Kidney epithelial cell (primary cell): ENCODE results near the gene TMIGD1. TPM values are rescaled to one million over a fixed set of nuclear protein-coding genes. Genes with fewer than 3 reads are reported as not detected.

Source experiments
- DNase-seq: peaks from one replicate; pipeline ENCODE4 v3.0.0-alpha.2; 2010; ENCODE audit warnings: low read depth
- H3K27me3 ChIP-seq: 2 replicates; pipeline ENCODE4 v1.6.0; 2011; ENCODE audit warnings: low read length; ENCODE audit not compliant: control insufficient read depth, insufficient read depth
- H3K36me3 ChIP-seq: 2 replicates; pipeline ENCODE4 v1.5.1; 2011; ENCODE audit warnings: low read length; ENCODE audit not compliant: control insufficient read depth, insufficient read depth
- H3K4me3 ChIP-seq: 2 replicates; pipeline ENCODE4 v1.5.1; 2011; ENCODE audit warnings: low read depth, mild to moderate bottlenecking, control low read depth, low read length
- total RNA-seq: library from RNA; depleted of rRNA; stranded (reverse); fragments of >200 nt; gene quantifications from 2 replicates; pipeline ENCODE4 v1.2.3, GENCODE V29; 2015
- TF ChIP-seq, protein P1 (sequence below): IDR thresholded peaks from 2 replicates; pipeline ENCODE4 v1.5.1; 2011; ENCODE audit warnings: mild to moderate bottlenecking, moderate library complexity, low read length, control low read depth, inconsistent platforms; ENCODE audit not compliant: insufficient read depth, poor library complexity, severe bottlenecking

The TMIGD1 gene
- total RNA-seq, 1 donor from 2014 or later = not detected

DNA sequence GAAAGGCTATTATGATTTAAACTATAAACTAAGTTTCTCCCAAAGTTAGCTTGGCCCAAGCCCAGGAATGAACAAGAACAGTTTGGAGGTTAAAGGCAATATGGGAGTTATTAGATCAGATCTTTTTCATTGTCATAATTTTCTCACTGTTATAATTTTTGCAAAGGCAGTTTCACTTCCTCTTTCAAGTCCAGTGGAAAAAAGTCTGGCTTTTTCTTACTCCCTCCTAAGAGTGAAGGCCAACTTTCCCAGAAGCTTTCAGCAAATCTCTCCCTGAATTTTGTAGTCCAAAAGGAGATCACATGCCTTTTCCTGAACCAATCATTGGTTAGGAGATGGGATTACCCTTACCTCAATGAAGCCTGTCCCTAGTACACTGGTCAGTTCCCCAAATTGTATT lies 33.0 kb downstream of the TMIGD1 start:
- Histone ChIP-seq H3K36me3 (no peaks in the 10 kb centered on the region), H3K4me3 (no peak overlapping the region), H3K27me3 (no peaks in the 10 kb centered on the region)
- TF ChIP-seq, protein P1, sequence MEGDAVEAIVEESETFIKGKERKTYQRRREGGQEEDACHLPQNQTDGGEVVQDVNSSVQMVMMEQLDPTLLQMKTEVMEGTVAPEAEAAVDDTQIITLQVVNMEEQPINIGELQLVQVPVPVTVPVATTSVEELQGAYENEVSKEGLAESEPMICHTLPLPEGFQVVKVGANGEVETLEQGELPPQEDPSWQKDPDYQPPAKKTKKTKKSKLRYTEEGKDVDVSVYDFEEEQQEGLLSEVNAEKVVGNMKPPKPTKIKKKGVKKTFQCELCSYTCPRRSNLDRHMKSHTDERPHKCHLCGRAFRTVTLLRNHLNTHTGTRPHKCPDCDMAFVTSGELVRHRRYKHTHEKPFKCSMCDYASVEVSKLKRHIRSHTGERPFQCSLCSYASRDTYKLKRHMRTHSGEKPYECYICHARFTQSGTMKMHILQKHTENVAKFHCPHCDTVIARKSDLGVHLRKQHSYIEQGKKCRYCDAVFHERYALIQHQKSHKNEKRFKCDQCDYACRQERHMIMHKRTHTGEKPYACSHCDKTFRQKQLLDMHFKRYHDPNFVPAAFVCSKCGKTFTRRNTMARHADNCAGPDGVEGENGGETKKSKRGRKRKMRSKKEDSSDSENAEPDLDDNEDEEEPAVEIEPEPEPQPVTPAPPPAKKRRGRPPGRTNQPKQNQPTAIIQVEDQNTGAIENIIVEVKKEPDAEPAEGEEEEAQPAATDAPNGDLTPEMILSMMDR = no peak
- no peak for DNase-seq

DNA sequence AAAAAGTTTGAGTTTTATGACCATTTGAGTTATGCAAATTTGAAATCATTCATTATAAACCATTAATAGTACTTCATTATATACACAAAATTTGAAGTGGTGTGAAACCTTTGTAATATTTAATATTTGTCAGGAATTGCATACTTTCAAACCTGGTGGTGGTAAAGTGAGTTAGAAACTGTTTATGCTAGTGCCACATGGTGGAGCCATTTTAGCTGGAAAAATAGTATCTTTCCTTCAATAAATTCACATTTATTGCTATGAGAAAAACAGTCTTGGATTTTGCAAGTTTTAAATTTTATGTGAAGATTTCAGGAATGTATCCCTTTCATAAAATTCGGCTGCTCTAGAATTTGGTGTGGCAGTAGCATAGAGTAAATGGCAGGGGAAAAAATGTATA lies 34.9 kb downstream of the TMIGD1 start:
- no peaks in the 10 kb centered on the region for H3K36me3 ChIP-seq
- TF ChIP-seq, protein P1 = no peak
- H3K27me3 ChIP-seq = no peaks in the 10 kb centered on the region
- H3K4me3 ChIP-seq = no peak overlapping the region
- no peak for DNase-seq

DNA sequence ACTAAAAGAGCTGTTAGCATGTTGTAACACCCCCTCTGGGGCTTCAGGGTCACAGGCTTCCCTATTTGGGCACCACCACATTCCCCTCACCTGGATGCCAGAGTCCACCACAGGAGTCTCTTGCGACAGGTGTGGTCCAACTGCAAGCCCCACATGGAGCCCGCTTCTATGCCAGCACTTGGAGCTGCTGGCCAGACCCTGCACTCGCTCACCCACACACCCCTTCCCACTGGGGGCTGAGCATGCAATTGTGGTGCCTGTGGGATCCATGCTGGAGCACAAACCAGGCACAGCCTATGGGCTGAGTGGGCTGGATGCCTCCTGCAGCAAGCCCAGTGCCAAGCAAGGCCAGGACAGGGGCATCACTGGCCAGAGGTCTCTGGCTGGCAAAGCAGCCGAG lies 36.1 kb downstream of the TMIGD1 start:
- DNase-seq = no peak
- TF ChIP-seq, protein P1 = no peak
- Histone ChIP-seq H3K4me3 (no peak overlapping the region), H3K36me3 (no peaks in the 10 kb centered on the region), H3K27me3 (no peaks in the 10 kb centered on the region)

DNA sequence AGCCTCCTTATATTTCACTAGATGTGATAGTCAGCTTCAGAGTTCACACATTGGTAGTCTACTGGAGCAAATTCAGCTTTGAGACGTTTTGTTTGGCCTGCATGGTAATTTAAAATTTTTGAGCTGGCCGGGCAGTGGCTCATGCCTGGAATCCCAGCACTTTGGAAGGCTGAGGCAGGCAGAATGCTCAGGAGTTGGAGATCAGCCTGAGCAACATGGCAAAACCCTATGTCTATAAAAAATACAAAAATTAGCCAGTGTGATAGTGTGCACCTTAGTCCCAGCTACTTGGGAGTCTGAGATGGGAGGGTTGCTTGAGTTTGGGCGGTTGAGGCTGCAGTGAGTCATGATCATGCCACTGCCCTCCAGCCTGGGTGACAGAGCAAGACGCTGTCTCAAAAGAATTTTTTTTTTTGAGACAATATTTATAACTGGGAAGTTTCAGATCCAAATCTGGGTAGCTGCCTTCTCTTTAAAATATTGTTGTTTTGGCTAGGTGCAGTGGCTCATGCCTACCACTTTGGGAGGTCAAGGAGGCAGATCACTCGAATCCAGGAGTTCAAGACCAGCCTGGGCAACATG lies 37.3 kb downstream of the TMIGD1 start:
- H3K36me3 ChIP-seq = no peaks in the 10 kb centered on the region
- no peak for DNase-seq
- no peak overlapping the region for H3K4me3 ChIP-seq
- no peaks in the 10 kb centered on the region for H3K27me3 ChIP-seq
- TF ChIP-seq, protein P1 = no peak

DNA sequence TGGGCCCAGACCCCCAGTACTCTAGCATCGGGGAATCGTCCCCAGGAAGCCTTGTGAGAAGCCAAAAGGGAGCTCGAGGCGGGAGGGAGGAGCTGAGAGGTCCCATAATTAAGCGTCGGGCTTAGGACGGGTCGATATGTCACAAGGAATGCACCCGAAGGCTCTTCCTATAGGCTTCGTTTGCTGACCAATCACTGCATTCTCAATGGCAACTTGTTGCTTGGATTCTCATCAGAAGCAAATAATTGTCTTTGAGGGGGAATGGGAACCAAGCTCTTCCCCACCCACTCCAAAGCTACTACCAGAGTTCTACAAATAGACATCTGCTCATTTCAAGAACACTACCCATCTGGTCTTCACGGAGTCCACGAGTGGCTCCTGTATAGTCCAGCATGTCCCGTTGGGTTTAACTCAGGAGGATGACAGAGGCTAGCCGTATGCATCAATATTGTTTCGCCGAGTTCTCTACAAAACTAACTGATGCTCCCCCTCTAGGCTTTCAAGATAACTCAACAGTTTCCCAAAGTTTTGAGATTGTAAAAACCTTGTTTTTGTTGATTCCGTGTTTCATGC lies 41.5 kb downstream of the TMIGD1 start:
- DNase-seq = no peak
- no peaks in the 10 kb centered on the region for H3K27me3 ChIP-seq
- H3K36me3 ChIP-seq = no peaks in the 10 kb centered on the region
- TF ChIP-seq, protein P1 = no peak
- H3K4me3 ChIP-seq = peak overlapping the region; percentile 78
